ENCODE results near the gene CUTC.
"Not testable (repeated sequence)": the region's sequence is repeated elsewhere in the genome, so short reads cannot be mapped to it uniquely, and the experiment has no call there.

CUTC gene

DNA sequence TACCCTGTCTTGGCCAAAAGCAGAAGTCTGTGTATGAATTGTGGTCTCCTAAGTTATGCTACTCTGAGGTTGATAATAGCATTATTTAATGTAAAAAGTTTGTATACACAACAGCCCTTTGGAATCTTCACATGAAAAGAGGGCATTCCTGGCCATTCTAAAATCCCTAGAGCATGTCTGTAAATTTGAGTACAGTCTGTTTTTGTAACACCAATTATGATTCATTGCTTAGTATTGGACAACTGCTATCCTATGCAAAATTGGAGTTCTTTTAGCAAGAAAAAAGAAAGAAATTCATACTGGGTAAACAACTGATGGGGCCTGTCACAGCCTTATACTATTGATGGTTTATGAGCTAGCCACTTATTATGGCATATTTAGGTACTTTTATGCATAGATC lies 10.2 kb downstream of the CUTC start:
- ChIA-PET CTCF (interaction anchor here (0.7 to 2.0 kb wide), 2 partner anchors 9 to 518 kb away, joined by 3 to 13 read pairs; partner anchors contain the start of genes COX15 and CUTC), POLR2A (no interaction called here)
- TF ChIP-seq, protein P1, sequence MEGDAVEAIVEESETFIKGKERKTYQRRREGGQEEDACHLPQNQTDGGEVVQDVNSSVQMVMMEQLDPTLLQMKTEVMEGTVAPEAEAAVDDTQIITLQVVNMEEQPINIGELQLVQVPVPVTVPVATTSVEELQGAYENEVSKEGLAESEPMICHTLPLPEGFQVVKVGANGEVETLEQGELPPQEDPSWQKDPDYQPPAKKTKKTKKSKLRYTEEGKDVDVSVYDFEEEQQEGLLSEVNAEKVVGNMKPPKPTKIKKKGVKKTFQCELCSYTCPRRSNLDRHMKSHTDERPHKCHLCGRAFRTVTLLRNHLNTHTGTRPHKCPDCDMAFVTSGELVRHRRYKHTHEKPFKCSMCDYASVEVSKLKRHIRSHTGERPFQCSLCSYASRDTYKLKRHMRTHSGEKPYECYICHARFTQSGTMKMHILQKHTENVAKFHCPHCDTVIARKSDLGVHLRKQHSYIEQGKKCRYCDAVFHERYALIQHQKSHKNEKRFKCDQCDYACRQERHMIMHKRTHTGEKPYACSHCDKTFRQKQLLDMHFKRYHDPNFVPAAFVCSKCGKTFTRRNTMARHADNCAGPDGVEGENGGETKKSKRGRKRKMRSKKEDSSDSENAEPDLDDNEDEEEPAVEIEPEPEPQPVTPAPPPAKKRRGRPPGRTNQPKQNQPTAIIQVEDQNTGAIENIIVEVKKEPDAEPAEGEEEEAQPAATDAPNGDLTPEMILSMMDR (IDR thresholded peaks at IDR 0.05; ENCODE audit: control extremely low read depth, extremely low read depth, low read depth, missing control alignments) = no peak
- DNase-seq (ENCODE audit: extremely low spot score) = no peak

DNA sequence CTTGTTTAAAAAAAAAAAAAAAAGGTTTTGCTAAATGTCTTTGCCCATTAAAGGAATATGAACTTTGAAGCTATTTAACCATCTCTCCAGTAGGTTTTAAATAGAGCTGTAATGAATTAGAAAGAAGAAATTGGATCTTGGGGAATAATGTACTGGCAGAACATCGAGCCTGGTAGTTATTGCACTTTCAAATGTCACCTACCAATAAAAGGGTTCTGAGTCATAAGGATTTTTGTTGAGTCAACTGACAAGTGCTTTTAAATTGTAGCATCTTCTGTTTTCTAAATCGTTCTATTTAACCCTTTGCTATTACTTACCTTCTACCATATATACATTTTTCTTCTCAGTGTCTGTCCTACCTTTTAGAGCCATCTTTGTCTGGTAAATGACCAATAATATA lies 10.7 kb downstream of the CUTC start:
- DNase-seq (ENCODE audit: extremely low spot score) = no peak
- TF ChIP-seq, protein P1 (IDR thresholded peaks at IDR 0.05; ENCODE audit: control extremely low read depth, extremely low read depth, low read depth, missing control alignments) = no peak
- ChIA-PET CTCF (interaction anchor here (0.7 to 2.0 kb wide), 3 partner anchors 10 to 517 kb away, joined by 3 to 13 read pairs (median 6); partner anchors contain the start of genes COX15 and CUTC), POLR2A (no interaction called here)

DNA sequence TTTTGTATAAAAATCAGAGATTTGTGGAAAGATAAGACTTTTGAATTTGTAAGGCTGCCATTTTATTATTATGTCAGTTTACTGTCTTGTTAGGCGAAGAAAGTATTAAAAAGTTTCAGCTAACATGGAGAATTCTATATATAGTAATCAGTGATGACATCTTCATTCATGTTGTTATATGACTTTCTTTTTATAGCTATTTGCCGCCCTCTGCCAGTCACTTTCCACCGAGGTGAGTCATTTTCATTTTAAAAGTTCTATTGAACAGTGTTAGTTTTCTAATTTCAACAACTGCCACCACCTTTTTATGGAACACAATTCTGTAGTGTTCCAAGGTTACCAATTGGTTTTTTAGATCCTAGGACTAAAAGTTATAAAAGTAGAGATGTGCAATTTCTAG lies 11.8 kb downstream of the CUTC start:
- TF ChIP-seq, protein P1 (IDR thresholded peaks at IDR 0.05; ENCODE audit: control extremely low read depth, extremely low read depth, low read depth, missing control alignments) = no peak
- DNase-seq (ENCODE audit: extremely low spot score) = no peak
- CTCF ChIA-PET = interaction anchor here (1.8 to 2.0 kb wide), 2 partner anchors 9 to 11 kb away, joined by 6 to 13 read pairs; partner anchors contain the start of genes COX15 and CUTC
- POLR2A ChIA-PET = no interaction called here

DNA sequence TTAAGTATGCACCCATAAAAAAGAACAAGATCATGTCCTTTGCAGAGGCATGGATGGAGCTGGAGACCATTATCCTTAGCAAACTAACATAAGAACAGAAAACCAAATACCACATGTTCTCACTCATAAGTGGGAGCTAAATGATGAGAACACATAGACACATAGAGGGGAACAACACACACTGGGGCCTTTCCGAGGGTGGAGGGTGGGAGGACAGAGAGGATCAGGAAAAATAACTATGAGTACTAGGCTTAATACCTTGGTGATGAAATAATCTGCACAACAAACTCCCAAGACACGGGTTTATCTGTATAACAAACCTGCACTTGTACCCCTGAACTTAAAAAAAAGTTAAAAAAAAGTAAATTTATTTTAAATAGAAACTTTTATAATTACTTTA lies 14.1 kb downstream of the CUTC start:
- POLR2A ChIA-PET; DNase-seq (ENCODE audit: extremely low spot score): not testable (repeated sequence)
- CTCF ChIA-PET = interaction anchor here (1.3 kb wide), 1 partner anchor 20 kb away, joined by 3 read pairs; no protein-coding TSS in a partner anchor

DNA sequence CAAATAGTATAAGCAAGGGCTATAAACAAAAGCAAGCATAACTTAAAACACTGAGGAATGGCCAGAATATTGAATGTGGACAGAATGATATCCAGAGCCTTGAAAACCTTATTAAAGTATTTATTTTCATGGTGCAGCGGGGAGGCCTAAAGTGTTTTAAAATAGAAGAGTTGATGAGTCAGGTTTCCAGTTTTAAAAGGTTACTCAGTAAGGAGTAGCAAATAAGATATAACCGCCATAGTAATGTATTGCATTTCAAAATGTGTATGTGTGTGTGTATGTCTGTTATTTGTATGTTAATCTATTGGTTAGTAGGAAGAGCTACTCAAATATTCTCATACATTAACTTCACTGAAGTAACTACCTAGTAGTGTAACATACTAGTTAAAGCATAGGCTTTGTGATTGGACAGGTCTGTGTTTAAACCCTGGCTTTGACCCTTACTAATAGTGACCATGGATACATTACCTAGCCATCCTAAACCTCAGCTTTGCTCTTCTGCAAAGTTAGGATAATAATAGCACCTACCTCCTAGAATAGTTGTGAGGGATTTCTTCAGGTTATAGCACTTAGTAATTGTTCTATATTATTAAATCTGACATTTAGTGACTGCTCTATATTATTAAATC lies 16.9 kb downstream of the CUTC start:
- POLR2A ChIA-PET = no interaction called here
- TF ChIP-seq, protein P1 (IDR thresholded peaks at IDR 0.05; ENCODE audit: control extremely low read depth, extremely low read depth, low read depth, missing control alignments) = no peak

DNA sequence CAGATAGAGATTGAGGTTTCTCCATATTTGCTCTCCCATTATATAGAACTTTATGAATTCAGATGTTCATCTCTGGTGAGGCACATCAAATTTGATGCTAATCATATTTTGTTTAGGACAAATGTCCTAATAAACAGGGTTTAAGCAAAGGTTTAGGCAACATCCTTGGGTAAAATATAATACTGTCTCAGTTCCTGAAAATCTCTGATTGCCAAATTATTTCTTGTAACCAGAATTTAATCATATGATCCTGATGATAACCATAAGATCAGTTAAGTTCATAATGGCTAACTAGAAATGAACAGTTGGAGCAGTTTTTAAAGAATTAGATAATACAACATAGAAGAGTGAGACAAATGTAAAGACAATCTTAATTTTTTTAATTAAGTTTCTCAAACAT lies 18.6 kb downstream of the CUTC start:
- ChIA-PET POLR2A (no interaction called here), CTCF (no interaction called here)
- no peak for DNase-seq (ENCODE audit: extremely low spot score)
- TF ChIP-seq, protein P1 (IDR thresholded peaks at IDR 0.05; ENCODE audit: control extremely low read depth, extremely low read depth, low read depth, missing control alignments) = no peak

More for the DNA sequence above, 16.9 kb downstream of the CUTC start:
- CTCF ChIA-PET = interaction anchor here (1.0 to 1.6 kb wide), 2 partner anchors 17 to 313 kb away, joined by 4 read pairs; partner anchors contain the start of genes COX15 and CUTC
- no peak for DNase-seq (ENCODE audit: extremely low spot score)

DNA sequence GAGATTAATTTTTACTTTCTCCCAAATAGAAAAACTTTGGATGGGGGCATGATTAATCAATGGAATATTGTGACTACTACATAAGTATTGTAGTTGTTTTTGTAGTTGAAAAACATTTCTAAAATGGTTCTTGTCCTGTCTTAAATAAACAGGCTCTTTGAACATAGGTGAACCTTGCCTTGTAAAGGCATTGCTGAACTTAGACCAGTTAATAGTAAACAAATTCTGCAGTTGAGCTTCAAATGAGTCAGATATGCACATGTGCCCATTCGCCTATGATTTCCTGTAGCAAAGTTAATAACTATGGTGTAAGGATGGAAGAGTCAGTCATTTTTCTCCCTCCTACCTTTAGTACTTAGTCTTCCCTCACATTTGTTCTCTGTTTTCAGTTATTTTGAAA lies 22.6 kb downstream of the CUTC start:
- CTCF ChIA-PET = no interaction called here
- TF ChIP-seq, protein P1 (IDR thresholded peaks at IDR 0.05; ENCODE audit: control extremely low read depth, extremely low read depth, low read depth, missing control alignments) = no peak
- POLR2A ChIA-PET = no interaction called here
- no peak for DNase-seq (ENCODE audit: extremely low spot score)
